CD4-positive, alpha-beta T cell treated with Interferon alpha-2 for 1 hour (primary cell): Measurements from ENCODE around the gene DEFB131B.
A peak's percentile ranks its signal among the peaks of the same experiment; 100 is the strongest.
"Not testable (repeated sequence)": the region's sequence is repeated elsewhere in the genome, so short reads cannot be mapped to it uniquely, and the experiment has no call there.

ENCODE experiments used
- DNase-seq, 2 donors: peaks; one replicate each; pipeline ENCODE4 v3.0.0-alpha.2; 2020 to 2022

DEFB131B gene

GRCh38 chr11:71911986-71912340 lies 33.7 kb downstream of the DEFB131B start:
- not testable (repeated sequence) for DNase-seq

GRCh38 chr11:71913756-71914526 lies 35.7 kb downstream of the DEFB131B start:
- DNase-seq = no peak

- no peak for DNase-seq
These were observed 36.5 kb downstream of the DEFB131B start for GRCh38 chr11:71914617-71915189.

GRCh38 chr11:71917646-71918140 lies 39.4 kb downstream of the DEFB131B start:
- no peak for DNase-seq

GRCh38 chr11:71927820-71928736 lies 49.8 kb downstream of the DEFB131B start, which contains the start of gene XNDC1N:
XNDC1N (minus strand) TSS chr11:71928594; CDS start chr11:71923353, 5,241 bp downstream.
- peak; percentile 76 to 86 for DNase-seq

DNA sequence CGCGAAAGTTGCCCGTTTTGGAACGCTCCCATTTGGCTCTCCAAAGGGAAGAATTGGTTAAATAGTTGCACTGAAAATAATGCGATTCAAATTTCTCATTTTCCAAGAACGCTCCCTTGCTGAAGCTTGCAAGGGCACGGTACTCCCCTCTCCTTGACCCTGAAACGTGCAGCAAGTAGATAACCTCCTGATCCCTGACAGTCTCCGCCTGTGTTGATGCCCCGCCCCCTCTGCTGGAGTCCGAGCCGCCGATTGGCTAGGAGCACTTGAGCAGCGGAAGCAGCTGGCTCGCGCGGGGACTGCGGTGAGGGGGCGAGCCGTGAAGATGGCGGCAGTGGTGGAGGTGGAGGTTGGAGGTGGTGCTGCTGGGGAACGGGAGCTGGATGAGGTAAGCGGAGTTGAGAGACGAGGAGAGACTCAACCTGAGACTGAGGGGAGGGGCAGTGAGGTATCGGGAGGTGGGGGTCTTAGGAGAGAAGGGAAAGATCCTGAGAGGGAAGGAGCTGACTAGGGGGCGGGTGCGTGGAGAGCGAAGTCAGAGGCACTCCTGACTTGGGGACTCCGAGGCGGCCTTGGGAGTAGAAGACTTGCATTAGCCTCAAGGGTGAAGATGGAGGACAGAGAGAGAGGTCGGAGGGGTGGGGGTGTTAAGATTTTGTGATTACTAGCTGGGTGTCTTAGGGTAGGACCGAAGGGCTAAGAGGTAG lies 50.6 kb downstream of the DEFB131B start, which contains the start of gene RNF121:
RNF121 (plus strand) TSS at position 310 of the 707 bp plus-strand sequence; CDS start at position 326, 16 bp downstream.
- peak; percentile 95 to 97 for DNase-seq

- DNase-seq = no peak
These were observed 51.2 kb downstream of the DEFB131B start for GRCh38 chr11:71929491-71929890.

GRCh38 chr11:71930556-71931244 lies 52.4 kb downstream of the DEFB131B start:
- DNase-seq = no peak

- DNase-seq = no peak
These were observed 53.0 kb downstream of the DEFB131B start for GRCh38 chr11:71931245-71931602.

DNA sequence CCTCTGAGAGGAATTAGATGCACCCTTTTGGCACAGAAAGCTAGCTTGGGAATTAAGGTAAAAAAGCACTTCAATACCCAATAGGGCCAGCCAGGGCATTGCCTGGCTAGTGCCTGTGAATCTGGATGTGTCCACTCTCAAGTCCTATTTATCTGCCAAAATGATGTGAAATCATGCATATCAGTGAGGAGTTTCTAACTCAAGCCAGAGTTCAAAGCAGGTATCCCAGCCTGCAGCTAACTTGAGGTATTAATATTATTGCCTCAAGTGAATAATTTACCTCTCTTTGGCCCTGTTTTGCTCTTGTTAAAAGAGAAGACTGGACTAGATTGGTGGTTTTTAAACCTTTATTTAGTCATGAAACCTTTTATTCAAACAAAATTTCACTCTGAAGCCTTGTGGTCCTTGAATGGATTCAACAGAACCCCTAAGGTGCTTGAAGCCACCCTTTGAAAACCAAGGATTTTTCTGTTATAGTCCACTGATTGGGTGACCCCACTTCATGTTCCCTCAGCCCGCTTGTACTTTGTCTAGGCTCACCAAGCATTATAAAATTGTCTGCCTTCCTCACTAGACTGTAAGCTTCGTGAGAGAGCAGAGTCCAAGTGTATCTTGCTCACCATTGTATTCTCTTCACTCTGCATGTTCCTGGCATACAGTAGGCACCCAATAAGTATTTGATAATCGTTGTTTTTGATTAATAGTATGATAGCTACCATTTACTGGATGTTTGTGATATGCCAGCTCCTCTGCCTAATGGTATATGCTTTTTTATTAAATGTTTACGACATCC lies 55.1 kb downstream of the DEFB131B start:
- DNase-seq = no peak
